Choroid plexus epithelial cell (primary cell): Measurements from ENCODE around the gene PRDM12.

Source experiments
- DNase-seq: peaks from one replicate; pipeline ENCODE4 v3.0.0-alpha.2; 2010; ENCODE audit warnings: low read depth
- H3K4me3 ChIP-seq: 2 replicates; pipeline ENCODE4 v1.5.1; 2011; ENCODE audit warnings: low read depth, mild to moderate bottlenecking, control low read depth, low read length, moderate library complexity
- TF ChIP-seq, protein P1 (sequence below): conservative IDR thresholded peaks from 2 replicates; pipeline ENCODE4 v1.5.1; 2011; ENCODE audit warnings: low read depth, mild to moderate bottlenecking, control low read depth, inconsistent platforms, low read length, moderate library complexity

Gene PRDM12

DNA sequence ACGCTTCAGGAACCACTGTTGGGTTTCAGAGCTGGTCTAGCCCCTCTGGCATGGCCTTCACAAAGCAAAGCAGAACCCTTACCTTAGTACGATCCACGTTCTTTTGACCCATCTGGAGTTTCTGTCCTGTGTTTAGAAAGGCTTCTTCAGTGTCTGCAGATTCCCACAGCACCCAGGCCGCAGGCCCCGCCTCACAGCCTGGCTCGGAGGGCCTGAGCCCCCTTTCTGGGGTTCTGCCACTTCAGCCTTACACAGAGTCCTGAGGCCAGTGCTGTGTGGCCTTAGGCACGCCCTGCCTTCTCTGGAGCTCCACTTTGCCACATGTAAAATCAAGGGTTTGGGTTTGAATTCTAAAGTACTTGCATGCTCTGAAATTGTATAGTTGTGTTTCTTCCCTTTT lies 31.6 kb upstream of the PRDM12 start:
- DNase-seq = no peak
- H3K4me3 ChIP-seq = no peak overlapping the region
- TF ChIP-seq, protein P1, sequence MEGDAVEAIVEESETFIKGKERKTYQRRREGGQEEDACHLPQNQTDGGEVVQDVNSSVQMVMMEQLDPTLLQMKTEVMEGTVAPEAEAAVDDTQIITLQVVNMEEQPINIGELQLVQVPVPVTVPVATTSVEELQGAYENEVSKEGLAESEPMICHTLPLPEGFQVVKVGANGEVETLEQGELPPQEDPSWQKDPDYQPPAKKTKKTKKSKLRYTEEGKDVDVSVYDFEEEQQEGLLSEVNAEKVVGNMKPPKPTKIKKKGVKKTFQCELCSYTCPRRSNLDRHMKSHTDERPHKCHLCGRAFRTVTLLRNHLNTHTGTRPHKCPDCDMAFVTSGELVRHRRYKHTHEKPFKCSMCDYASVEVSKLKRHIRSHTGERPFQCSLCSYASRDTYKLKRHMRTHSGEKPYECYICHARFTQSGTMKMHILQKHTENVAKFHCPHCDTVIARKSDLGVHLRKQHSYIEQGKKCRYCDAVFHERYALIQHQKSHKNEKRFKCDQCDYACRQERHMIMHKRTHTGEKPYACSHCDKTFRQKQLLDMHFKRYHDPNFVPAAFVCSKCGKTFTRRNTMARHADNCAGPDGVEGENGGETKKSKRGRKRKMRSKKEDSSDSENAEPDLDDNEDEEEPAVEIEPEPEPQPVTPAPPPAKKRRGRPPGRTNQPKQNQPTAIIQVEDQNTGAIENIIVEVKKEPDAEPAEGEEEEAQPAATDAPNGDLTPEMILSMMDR = no peak

DNA sequence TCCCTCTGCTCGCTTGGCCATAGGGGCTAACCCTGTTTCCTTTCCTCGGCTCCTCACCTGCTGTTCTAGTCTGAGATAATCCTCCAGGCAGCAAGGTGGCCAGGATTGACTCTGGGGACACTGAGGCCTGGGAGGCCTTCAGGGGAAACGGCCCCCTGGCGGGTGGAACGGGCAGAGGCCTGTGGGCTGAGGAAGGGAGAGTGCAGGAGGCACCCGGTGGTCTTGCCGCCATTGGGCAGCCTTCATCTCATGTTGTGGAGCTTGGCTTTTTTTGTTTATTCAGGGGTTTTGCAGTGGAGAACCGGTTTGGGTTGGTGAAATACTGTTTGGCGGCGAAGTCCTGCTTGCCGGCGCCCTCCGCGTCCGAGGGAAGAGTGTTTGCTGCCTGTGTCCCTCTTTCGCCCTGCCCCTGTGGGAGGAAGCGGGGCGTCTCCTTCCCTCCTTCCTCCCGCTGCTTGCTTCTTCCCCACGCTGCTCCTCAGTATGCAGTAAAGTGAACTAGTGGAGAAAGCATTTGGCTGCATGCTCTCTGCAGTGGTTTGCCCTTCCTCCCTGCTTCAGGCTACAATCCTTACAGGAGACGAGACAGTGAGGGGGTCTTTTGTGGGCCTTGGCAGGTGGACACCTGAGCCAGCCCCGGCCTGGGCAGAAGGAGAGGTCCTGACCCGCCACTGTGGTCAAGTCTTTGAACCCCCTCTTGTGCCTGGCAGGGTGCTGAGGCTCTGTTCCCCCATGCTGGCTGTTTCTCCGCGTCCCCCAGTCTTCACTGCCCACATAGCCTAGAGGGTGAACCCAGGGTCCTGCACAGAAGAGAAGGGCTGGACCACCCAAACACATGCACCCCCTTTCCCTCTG lies 30.8 kb upstream of the PRDM12 start:
- TF ChIP-seq, protein P1 = no peak
- H3K4me3 ChIP-seq = no peak overlapping the region
- DNase-seq = no peak

DNA sequence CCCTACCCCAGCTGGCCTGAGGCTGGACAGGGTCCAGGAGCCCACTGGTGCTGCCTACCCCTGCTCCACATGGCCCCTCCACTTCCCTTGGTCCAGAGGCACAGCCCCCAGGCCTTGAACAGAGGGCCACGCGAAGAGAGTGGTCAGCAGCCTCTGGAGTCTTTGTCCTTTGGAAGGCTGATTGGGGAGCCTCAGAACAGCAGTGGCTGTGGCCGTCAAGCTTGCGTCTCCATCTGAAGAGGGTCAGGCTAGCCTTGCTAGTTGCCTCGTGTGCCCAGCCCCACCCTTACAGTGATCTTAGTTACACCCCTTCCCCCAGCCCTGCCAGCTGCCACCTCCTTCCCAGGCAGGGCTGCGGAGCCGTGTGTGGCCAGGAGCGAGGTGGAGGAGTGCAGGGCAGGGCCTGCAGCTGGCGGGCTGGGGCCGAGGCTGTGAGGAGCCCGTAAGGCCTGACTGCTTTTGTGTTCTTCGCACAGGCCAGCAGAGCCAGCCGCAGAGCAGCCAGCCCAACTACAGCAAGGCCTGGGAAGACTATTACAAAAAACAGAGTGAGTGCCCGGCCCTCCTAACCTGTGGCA lies 30.1 kb upstream of the PRDM12 start:
- no peak overlapping the region for H3K4me3 ChIP-seq
- no peak for DNase-seq
- TF ChIP-seq, protein P1 = no peak

DNA sequence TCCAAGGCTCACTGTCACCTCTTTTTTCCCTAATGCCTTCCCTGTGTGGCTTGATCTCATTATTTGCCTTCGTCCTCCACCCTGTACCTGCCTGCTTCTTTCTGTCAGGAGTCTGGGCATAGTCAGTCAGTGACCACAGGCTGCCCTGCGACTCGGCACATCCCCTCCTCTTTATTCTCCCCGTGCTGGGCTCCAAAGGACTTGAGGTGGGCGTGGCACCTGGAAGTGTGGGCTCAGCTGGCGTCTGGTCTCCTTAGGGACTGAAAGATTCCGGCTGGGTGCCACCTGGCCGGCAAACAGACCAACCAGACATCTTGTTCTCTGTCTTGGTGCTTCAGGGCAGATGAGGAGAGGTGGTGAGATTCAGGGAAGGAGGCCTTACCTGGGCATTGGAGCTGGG lies 29.6 kb upstream of the PRDM12 start:
- H3K4me3 ChIP-seq = no peak overlapping the region
- no peak for DNase-seq
- TF ChIP-seq, protein P1 = no peak

DNA sequence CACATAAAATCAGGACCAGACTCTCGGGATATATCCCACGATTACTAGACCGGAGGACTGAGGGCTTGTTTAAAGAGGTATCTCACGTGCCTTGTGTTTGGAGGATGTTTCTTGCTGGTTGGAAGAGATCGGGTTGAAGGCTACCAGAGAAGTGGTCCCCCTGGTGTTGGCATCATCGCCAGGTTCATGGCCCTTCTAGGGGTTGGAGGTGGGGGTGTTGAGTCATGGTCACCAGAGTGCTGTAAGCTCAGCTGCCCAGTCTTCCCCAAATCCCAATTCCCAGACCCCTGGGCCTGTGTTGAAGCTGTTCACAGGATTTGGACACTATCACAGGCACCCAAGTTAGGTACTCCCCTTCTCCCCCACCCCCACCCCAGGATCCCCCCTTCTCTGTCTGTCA lies 29.1 kb upstream of the PRDM12 start:
- no peak for DNase-seq
- TF ChIP-seq, protein P1 = no peak
- H3K4me3 ChIP-seq = no peak overlapping the region

DNA sequence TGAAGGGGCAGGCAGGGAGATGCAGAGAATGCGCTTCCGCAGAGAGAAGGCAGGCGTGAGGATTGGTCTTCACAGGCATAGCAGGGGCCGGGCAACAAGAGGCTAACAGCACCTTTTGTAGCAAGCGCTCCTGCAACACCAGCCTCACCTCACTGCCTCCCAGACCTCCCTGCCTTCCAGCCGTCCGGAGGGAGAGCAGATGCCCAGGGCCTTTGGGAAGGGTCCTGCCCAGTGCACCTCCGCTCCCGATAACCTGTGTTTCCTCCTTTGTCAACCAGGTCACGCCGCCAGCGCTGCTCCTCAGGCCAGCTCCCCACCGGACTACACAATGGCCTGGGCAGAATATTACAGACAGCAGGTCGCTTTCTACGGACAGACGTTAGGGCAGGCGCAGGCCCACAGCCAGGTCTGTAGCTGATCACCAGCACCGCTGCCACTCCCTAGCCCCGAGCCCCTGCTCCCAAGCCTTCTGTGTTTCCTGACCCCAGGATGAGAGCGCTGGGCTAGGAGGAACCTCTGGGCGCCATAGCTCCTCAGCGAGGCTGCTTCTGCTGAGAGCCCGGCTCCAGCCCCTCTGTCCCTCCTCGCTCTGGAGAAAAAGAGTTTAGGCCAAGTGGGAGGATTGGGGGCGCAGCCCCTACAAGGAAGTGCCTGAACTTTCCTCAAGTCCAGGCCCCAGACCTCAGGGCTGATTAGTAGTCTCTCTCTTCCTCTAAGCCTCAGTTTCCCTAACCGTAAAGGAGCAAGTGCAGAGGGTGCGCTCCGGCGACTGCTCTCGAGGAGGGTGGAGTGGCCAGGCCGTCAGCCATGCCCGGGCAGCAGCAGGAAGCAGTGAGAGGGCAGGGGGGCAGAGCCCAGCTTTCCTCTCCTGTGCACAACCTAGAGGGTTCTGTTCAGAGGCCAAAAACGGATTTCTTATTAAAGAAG lies 28.4 kb upstream of the PRDM12 start:
- H3K4me3 ChIP-seq = no peak overlapping the region
- TF ChIP-seq, protein P1 = no peak
- no peak for DNase-seq
